K562 (cell line): ENCODE measurements around the gene CUX1. TPM values are rescaled to one million over a fixed set of nuclear protein-coding genes. Genes with fewer than 3 reads are reported as not detected.

ENCODE experiments used
- ATAC-seq: fragments of 200-7000 bp; cut with Tn5 transposase; 3 replicates; pipeline ENCODE4 v1.9.1; 2020; ENCODE audit warnings: moderate library complexity
- BruUV-seq: library from RNA; stranded (reverse); fragments of 400-500 nt; replicated peaks from 2 replicates; lab custom pipeline; 2021; lab: Mats Ljungman, UMichigan
- CTCF ChIA-PET: fragments of 300-600 bp; formaldehyde crosslinking; extraction: SDS; loops from one replicate; lab custom pipeline; 2021; ENCODE audit warnings: low intra/inter-chr PET ratio; lab: Yijun Ruan, JAX
- POLR2A ChIA-PET: fragments of 300-600, 350-650 bp; sonication (Branson Sonifier 250); formaldehyde crosslinking; extraction: SDS; loops from one replicate; lab custom pipeline; 2021; ENCODE audit warnings: antibody characterized with exemption, inconsistent platforms; lab: Yijun Ruan, JAX
- DNase-seq, 4 experiments: peaks; one replicate each; pipeline versions ENCODE4 v3.0.0 to v3.0.0-alpha.2; 2011 to 2018; ENCODE audit warnings: low spot score in 3 of 4, mixed read lengths in 3 of 4; ENCODE audit errors: extremely low read depth in 1 of 4
- FAIRE-seq: peaks from 2 replicates; lab custom pipeline; 2011; peaks lifted over from hg19 to GRCh38; lab: Jason Lieb, UNC
- H2AFZ ChIP-seq: 2 replicates; pipeline ENCODE4 v1.6.0; 2011; ENCODE audit warnings: low read depth, low read length, control low read depth, inconsistent platforms
- H3K27ac ChIP-seq: fragments of 200-600 bp; 3 replicates; pipeline ENCODE4 v1.8.0; 2011; ENCODE audit warnings: low read depth, mild to moderate bottlenecking, control low read depth, inconsistent platforms, low read length, moderate library complexity, mixed read lengths; ENCODE audit errors: extremely low read depth
- H3K27me3 ChIP-seq, 2 experiments: fragments of 300-600 bp in 1 of 2; 2 replicates in 1 of 2; 3 replicates in 1 of 2; pipeline versions ENCODE4 v1.6.0 to v1.8.0; 2011; ENCODE audit warnings: inconsistent platforms in 2 of 2, low read length in 2 of 2, mild to moderate bottlenecking in 1 of 2, mixed read lengths in 1 of 2, moderate library complexity in 1 of 2; ENCODE audit not compliant: control insufficient read depth in 2 of 2, insufficient read depth in 2 of 2
- H3K36me3 ChIP-seq: fragments of 300-600 bp; 3 replicates; pipeline ENCODE4 v1.8.0; 2011; ENCODE audit warnings: mild to moderate bottlenecking, low read length, inconsistent platforms; ENCODE audit not compliant: control insufficient read depth, insufficient read depth
- H3K4me1 ChIP-seq, 2 experiments: fragments of 200-600 bp in 1 of 2; replicated peaks in 1 of 2; 2 replicates in 1 of 2; 3 replicates in 1 of 2; pipeline versions ENCODE4 v1.5.1 to v1.8.0; 2011; ENCODE audit warnings: inconsistent platforms in 2 of 2, low read length in 2 of 2, mild to moderate bottlenecking in 1 of 2, mixed read lengths in 1 of 2, moderate library complexity in 1 of 2; ENCODE audit not compliant: control insufficient read depth in 2 of 2, insufficient read depth in 2 of 2
- H3K4me2 ChIP-seq: 2 replicates; pipeline ENCODE4 v1.6.1; 2011; ENCODE audit warnings: low read length, control low read depth, inconsistent platforms, mixed read lengths; ENCODE audit not compliant: insufficient read depth
- H3K4me3 ChIP-seq: fragments of 200-600 bp; sonication (generic), shearing (Covaris generic); 2 replicates; pipeline ENCODE4 v1.5.1; 2016; ENCODE audit warnings: control low read depth, inconsistent platforms
- H3K79me2 ChIP-seq: fragments of 200-600 bp; 3 replicates; pipeline ENCODE4 v1.8.0; 2011; ENCODE audit warnings: low read length, inconsistent platforms; ENCODE audit not compliant: control insufficient read depth, insufficient read depth
- H3K9ac ChIP-seq, 2 experiments: 2 replicates each; pipeline versions ENCODE4 v1.6.0 to v1.6.1; 2011; ENCODE audit warnings: low read depth in 2 of 2, low read length in 2 of 2, control low read depth in 1 of 2, inconsistent platforms in 1 of 2, mild to moderate bottlenecking in 1 of 2, mixed read lengths in 1 of 2; ENCODE audit not compliant: insufficient read depth in 1 of 2
- H3K9me1 ChIP-seq: one replicate; pipeline ENCODE4 v1.6.0; 2011; ENCODE audit warnings: inconsistent platforms, mild to moderate bottlenecking, low read length, moderate library complexity; ENCODE audit not compliant: control insufficient read depth, insufficient read depth
- H3K9me3 ChIP-seq: replicated peaks from 2 replicates; pipeline ENCODE4 v1.5.1; 2011; ENCODE audit warnings: low read depth, low read length, inconsistent platforms; ENCODE audit not compliant: control insufficient read depth, insufficient read depth
- H4K20me1 ChIP-seq: replicated peaks from 2 replicates; pipeline ENCODE4 v1.6.1; 2011; ENCODE audit warnings: low read length, inconsistent platforms, mixed read lengths; ENCODE audit not compliant: control insufficient read depth, insufficient read depth
- ASH1L ChIP-seq: fragments of 450-650 bp; IDR thresholded peaks from 2 replicates; pipeline ENCODE4 v1.6.1; 2018; ENCODE audit warnings: borderline replicate concordance, mild to moderate bottlenecking, low read depth; ENCODE audit not compliant: partially characterized antibody
- BRF2 ChIP-seq: IDR thresholded peaks from 3 replicates; pipeline ENCODE4 v1.6.1; 2011; ENCODE audit warnings: borderline replicate concordance, mild to moderate bottlenecking; ENCODE audit not compliant: insufficient read length, insufficient read depth
- EHMT2 ChIP-seq: fragments of 450-650 bp; IDR thresholded peaks from 2 replicates; pipeline ENCODE4 v1.6.1; 2018; ENCODE audit warnings: antibody characterized with exemption
- ELK1 ChIP-seq: sonication (generic); formaldehyde crosslinking; IDR thresholded peaks from 2 replicates; pipeline ENCODE4 v1.8.1; 2022; ENCODE audit warnings: missing genetic modification reagents
- ILK ChIP-seq: fragments of 450-650 bp; IDR thresholded peaks from 2 replicates; pipeline ENCODE4 v1.6.1; 2016; ENCODE audit warnings: missing genetic modification characterization, low read depth, mild to moderate bottlenecking, missing compliant biosample characterization, moderate library complexity, borderline replicate concordance
- JUND ChIP-seq, 2 experiments: IDR thresholded peaks; 2 replicates in 1 of 2; 3 replicates in 1 of 2; pipeline ENCODE4 v1.6.1; 2011; ENCODE audit warnings: borderline replicate concordance in 2 of 2, low read depth in 2 of 2, low read length in 2 of 2, improper control_type of control experiment in 1 of 2, missing biosample characterization in 1 of 2, missing genetic modification characterization in 1 of 2, missing genetic modification reagents in 1 of 2
- LCOR ChIP-seq: sonication (generic); formaldehyde crosslinking; IDR thresholded peaks from 2 replicates; pipeline ENCODE4 v1.8.0; 2022; ENCODE audit warnings: mild to moderate bottlenecking, missing genetic modification reagents
- PTRF ChIP-seq: fragments of 450-650 bp; IDR thresholded peaks from 2 replicates; pipeline ENCODE4 v1.6.1; 2016; ENCODE audit warnings: mild to moderate bottlenecking, missing genetic modification characterization, missing compliant biosample characterization
- RFX1 ChIP-seq: fragments of 450-650 bp; IDR thresholded peaks from 2 replicates; pipeline ENCODE4 v1.6.1; 2016; ENCODE audit warnings: mild to moderate bottlenecking, moderate library complexity
- ZBTB43 ChIP-seq: sonication (generic); formaldehyde crosslinking; IDR thresholded peaks from 2 replicates; pipeline ENCODE4 v1.8.0; 2023; ENCODE audit warnings: mild to moderate bottlenecking, missing genetic modification reagents
- ZNF232 ChIP-seq: sonication (generic); formaldehyde crosslinking; IDR thresholded peaks from 2 replicates; pipeline ENCODE4 v1.8.0; 2022; ENCODE audit warnings: mild to moderate bottlenecking, missing genetic modification reagents
- ZNF717 ChIP-seq: fragments of 250-450 bp; sonication (Bioruptor Pico); IDR thresholded peaks from 2 replicates; pipeline ENCODE4 v1.5.0; 2021
- WGBS: fragments of 100-300 bp; shearing (Covaris generic); methylation state at CpG from one replicate; pipeline ENCODE4 v1.1.6; 2016; ENCODE audit warnings: low coverage, mixed read lengths; ENCODE audit not compliant: insufficient coverage; ENCODE audit errors: missing lambda C conversion rate; 5-methylcytosine and 5-hydroxymethylcytosine counted together
- in situ Hi-C: fragments of 300-500 bp; cut with MboI; formaldehyde crosslinking; loops from 4 replicates; pipeline ENCODE4 v1.15.0; 2018; ENCODE audit warnings: inconsistent platforms, mixed read lengths
- intact Hi-C: fragments of 100-400 bp; cut with micrococcal nuclease; formaldehyde crosslinking; loops from 2 replicates; pipeline ENCODE4 v1.14.2; 2022
- polyA plus RNA-seq, 8 experiments: library from polyadenylated mRNA; depleted of rRNA in 4 of 8; stranded (reverse) in 5 of 8; unstranded in 3 of 8; fragments of >200 nt; fragmentation: Nextera tagmentation in 2 of 8; fragmentation: Illumina TruSeq in 1 of 8; extraction: Ambion mirVana in 2 of 8; extraction: Trizol in 1 of 8; gene quantifications; 2 replicates each; pipeline versions ENCODE4 v1.2.1 to v1.2.3, GENCODE V29; 2011 to 2014; ENCODE audit warnings: inconsistent platforms in 1 of 8, missing spikeins in 1 of 8
- total RNA-seq, 7 experiments: library from RNA; depleted of rRNA in 6 of 7; stranded (reverse); fragments of >200 nt in 6 of 7; fragmentation: Illumina TruSeq in 2 of 7; extraction: Trizol in 2 of 7; gene quantifications; 2 replicates each; pipeline versions ENCODE4 v1.2.1 to v1.2.3, GENCODE V29; 2011 to 2021; ENCODE audit warnings: low replicate concordance in 1 of 7

Gene CUX1
- total and polyA plus RNA-seq, 9 of the 15 experiments (the other 6 are each of a cell fraction or from before 2014, with no cell fraction given), result 3.6 to 55.3 (median 25.2) TPM

GRCh38 chr7:102236102-102236501 lies 418.7 kb downstream of the CUX1 start:
- TF ChIP-seq LCOR (CRISPR knock-in tag) (no peak), EHMT2 (no peak), RFX1 (no peak), ZNF717 (CRISPR knock-in tag) (no peak), ZBTB43 (CRISPR knock-in tag) (no peak), BRF2 (no peak), ZNF232 (CRISPR knock-in tag) (no peak), ASH1L (no peak), ILK (tag) (no peak), JUND (IDR thresholded peaks at IDR 0.05; ENCODE audit: borderline replicate concordance, low read depth, low read length) (no peak), JUND (tag; IDR thresholded peaks at IDR 0.05; ENCODE audit: borderline replicate concordance, low read depth, low read length) (no peak), ELK1 (CRISPR knock-in tag) (no peak), PTRF (tag) (no peak)
- ATAC-seq (no peak), DNase-seq (no peak), FAIRE-seq (no peak)
- no peaks in the 10 kb centered on the region for H3K9me1 ChIP-seq
- no peak overlapping the region for H3K4me2 ChIP-seq
- H3K27me3 ChIP-seq, result no peaks in the 10 kb centered on the region
- H3K79me2 ChIP-seq, result no peaks in the 10 kb centered on the region
- H3K36me3 ChIP-seq, result peaks cover 55% of the 10 kb centered on the region; the same call in 2 of the 3 replicates
- CTCF ChIA-PET, result interaction anchor here (0.6 to 2.7 kb wide), 4 partner anchors 430 to 808 kb away, joined by 3 to 14 read pairs (median 6); no protein-coding TSS in a partner anchor
- H3K4me1 ChIP-seq, result peaks cover 0 to 6% of the 10 kb centered on the region in 2 experiments; a peak in 1 of 5 replicates
- WGBS, result 85% methylated on average over 7 of the region's 7 CpGs
- no TSS peak for BruUV-seq
- H2AFZ ChIP-seq, result no peak overlapping the region
- peaks cover 3% of the 10 kb centered on the region; the same call in 1 of the 2 replicates for H4K20me1 ChIP-seq
- POLR2A ChIA-PET, result no interaction called here
- no peak overlapping the region for H3K9ac ChIP-seq
- in situ Hi-C loops (loop anchor here (10.0 kb wide), 1 partner anchor 541 kb away; no protein-coding TSS in a partner anchor), intact Hi-C loops (loop anchor here (1.0 to 5.0 kb wide), 5 partner anchors 36 to 634 kb away; partner anchors contain the start of gene CUX1)
- H3K27ac ChIP-seq, result no peak overlapping the region
- no peaks in the 10 kb centered on the region for H3K9me3 ChIP-seq
- no peak overlapping the region for H3K4me3 ChIP-seq
